ENCODE data around the gene FNDC5. TPM values are rescaled to one million over a fixed set of nuclear protein-coding genes. Genes with fewer than 3 reads are reported as not detected.

FNDC5 gene
- polyA plus RNA-seq, 1 donor, result 209 TPM

GRCh38 chr1:32813941-32814739, 56.6 kb downstream of the FNDC5 start:
- DNase-seq, result no peak

Other genes with a start within 250 kb of the FNDC5 start
- 23.2 TPM for gene ZBTB8OS, start 220.4 kb downstream of the FNDC5 start, polyA plus RNA-seq (ENCODE audit: insufficient read length)
- 149 TPM for gene RBBP4, start 219.7 kb downstream of the FNDC5 start, polyA plus RNA-seq (ENCODE audit: insufficient read length)
- 51.6 TPM for gene SYNC, start 168.1 kb downstream of the FNDC5 start, polyA plus RNA-seq (ENCODE audit: insufficient read length)
- 40.4 TPM for gene YARS1, start 53.6 kb downstream of the FNDC5 start, polyA plus RNA-seq (ENCODE audit: insufficient read length)
- 23.7 TPM for gene S100PBP, start 53.3 kb downstream of the FNDC5 start, polyA plus RNA-seq (ENCODE audit: insufficient read length)
- 0.92 TPM for gene HPCA, start 15.6 kb upstream of the FNDC5 start, polyA plus RNA-seq (ENCODE audit: insufficient read length)
- gene TMEM54, start 30.5 kb upstream of the FNDC5 start, polyA plus RNA-seq (ENCODE audit: insufficient read length), result 5.7 TPM
- gene RNF19B, start 93.9 kb upstream of the FNDC5 start, polyA plus RNA-seq (ENCODE audit: insufficient read length), result 12.0 TPM
- gene AK2, start 166.0 kb upstream of the FNDC5 start, polyA plus RNA-seq (ENCODE audit: insufficient read length), result 124 TPM
- 5.2 TPM for gene AZIN2, start 210.2 kb upstream of the FNDC5 start, polyA plus RNA-seq (ENCODE audit: insufficient read length)